Neural progenitor cell (in vitro differentiated cells): ENCODE measurements around the gene NUDT8. TPM values are rescaled to one million over a fixed set of nuclear protein-coding genes. Genes with fewer than 3 reads are reported as not detected.

Source experiments
- DNase-seq: peaks from one replicate; pipeline ENCODE4 v3.0.0-alpha.2; 2016; ENCODE audit warnings: low spot score
- H2AFZ ChIP-seq: fragments of 200-600 bp; sonication (generic); replicated peaks from 2 replicates; pipeline ENCODE4 v1.6.1; 2016; ENCODE audit warnings: antibody characterized with exemption
- H3F3A ChIP-seq: fragments of 200-600 bp; sonication (generic); 2 replicates; pipeline ENCODE4 v1.6.1; 2016; ENCODE audit warnings: antibody characterized with exemption, low read depth
- H3K27ac ChIP-seq: fragments of 200-600 bp; sonication (generic); 2 replicates; pipeline ENCODE4 v1.5.1; 2016; ENCODE audit warnings: mild to moderate bottlenecking
- H3K27me3 ChIP-seq: fragments of 200-600 bp; sonication (generic); 2 replicates; pipeline ENCODE4 v1.6.1; 2016; ENCODE audit warnings: mild to moderate bottlenecking, moderate library complexity
- H3K36me3 ChIP-seq: fragments of 200-600 bp; sonication (generic); 2 replicates; pipeline ENCODE4 v1.5.1; 2016
- H3K4me1 ChIP-seq: fragments of 200-600 bp; sonication (generic); 2 replicates; pipeline ENCODE4 v1.6.1; 2016; ENCODE audit warnings: mixed run types
- H3K4me2 ChIP-seq: fragments of 200-600 bp; sonication (generic); 2 replicates; pipeline ENCODE4 v1.6.1; 2016
- H3K4me3 ChIP-seq: fragments of 200-600 bp; sonication (generic); 2 replicates; pipeline ENCODE4 v1.5.1; 2016
- H3K79me2 ChIP-seq: fragments of 200-600 bp; sonication (generic); 2 replicates; pipeline ENCODE4 v1.6.1; 2016; ENCODE audit warnings: low read depth
- H3K9ac ChIP-seq: fragments of 200-600 bp; sonication (generic); 2 replicates; pipeline ENCODE4 v1.6.1; 2016
- H3K9me3 ChIP-seq: fragments of 200-600 bp; sonication (generic); 2 replicates; pipeline ENCODE4 v1.5.1; 2016; ENCODE audit warnings: low read depth
- H4K20me1 ChIP-seq: fragments of 200-600 bp; sonication (generic); 2 replicates; pipeline ENCODE4 v1.6.1; 2016; ENCODE audit warnings: low read depth
- H3K27ac Mint-ChIP-seq: 3 replicates; pipeline ENCODE4 v1.8.0; 2021; ENCODE audit warnings: mixed read lengths
- H3K27me3 Mint-ChIP-seq: 2 replicates; pipeline ENCODE4 v1.8.0; 2022; ENCODE audit warnings: low read depth, mild to moderate bottlenecking, inconsistent platforms, moderate library complexity, mixed read lengths; ENCODE audit not compliant: insufficient read depth
- H3K36me3 Mint-ChIP-seq: 3 replicates; pipeline ENCODE4 v1.8.0; 2021; ENCODE audit warnings: mixed read lengths
- H3K4me1 Mint-ChIP-seq: 3 replicates; pipeline ENCODE4 v1.8.0; 2021; ENCODE audit warnings: mixed read lengths
- H3K4me3 Mint-ChIP-seq: 3 replicates; pipeline ENCODE4 v1.8.0; 2021; ENCODE audit warnings: mild to moderate bottlenecking, moderate library complexity, mixed read lengths
- H3K9me3 Mint-ChIP-seq: 3 replicates; pipeline ENCODE4 v1.8.0; 2020; ENCODE audit warnings: mixed read lengths
- EZH2 ChIP-seq: fragments of 200-600 bp; sonication (generic); IDR thresholded peaks from 2 replicates; pipeline ENCODE4 v1.6.1; 2017; ENCODE audit warnings: antibody characterized with exemption, mild to moderate bottlenecking, moderate library complexity
- EZH2phosphoT487 ChIP-seq: fragments of 200-600 bp; sonication (generic); IDR thresholded peaks from 2 replicates; pipeline ENCODE4 v1.6.1; 2017; ENCODE audit warnings: antibody characterized with exemption
- total RNA-seq: library from RNA; depleted of rRNA; stranded (reverse); fragments of >200 nt; gene quantifications from 2 replicates; pipeline ENCODE4 v1.2.3, GENCODE V29; 2015; ENCODE audit warnings: low replicate concordance
- TF ChIP-seq, protein P1 (sequence below): fragments of 200-600 bp; sonication (generic); IDR thresholded peaks from 2 replicates; pipeline ENCODE4 v1.5.1; 2017; ENCODE audit warnings: antibody characterized with exemption, mild to moderate bottlenecking

NUDT8 gene
- total RNA-seq, 1 donor from 2014 or later, result 1.6 TPM

- Histone ChIP-seq H3K4me3 (no peak overlapping the region), H3K9me3 (no peaks in the 10 kb centered on the region), H3K27ac (no peak overlapping the region), H4K20me1 (no peaks in the 10 kb centered on the region), H3K4me1 (peaks cover 6% of the 10 kb centered on the region), H3K79me2 (no peaks in the 10 kb centered on the region), H3K27me3 (peaks cover 13% of the 10 kb centered on the region), H3K36me3 (no peaks in the 10 kb centered on the region), H3F3A (peaks cover 5% of the 10 kb centered on the region), H3K4me2 (no peak overlapping the region), H2AFZ (no peak overlapping the region), H3K9ac (no peak overlapping the region)
- no peak overlapping the region for H3K27ac Mint-ChIP-seq
- H3K4me1 Mint-ChIP-seq, result peaks cover 12% of the 10 kb centered on the region
- no peak for DNase-seq
- H3K4me3 Mint-ChIP-seq, result no peak overlapping the region
- H3K9me3 Mint-ChIP-seq, result no peaks in the 10 kb centered on the region
- H3K36me3 Mint-ChIP-seq, result no peaks in the 10 kb centered on the region
- TF ChIP-seq, protein P1, sequence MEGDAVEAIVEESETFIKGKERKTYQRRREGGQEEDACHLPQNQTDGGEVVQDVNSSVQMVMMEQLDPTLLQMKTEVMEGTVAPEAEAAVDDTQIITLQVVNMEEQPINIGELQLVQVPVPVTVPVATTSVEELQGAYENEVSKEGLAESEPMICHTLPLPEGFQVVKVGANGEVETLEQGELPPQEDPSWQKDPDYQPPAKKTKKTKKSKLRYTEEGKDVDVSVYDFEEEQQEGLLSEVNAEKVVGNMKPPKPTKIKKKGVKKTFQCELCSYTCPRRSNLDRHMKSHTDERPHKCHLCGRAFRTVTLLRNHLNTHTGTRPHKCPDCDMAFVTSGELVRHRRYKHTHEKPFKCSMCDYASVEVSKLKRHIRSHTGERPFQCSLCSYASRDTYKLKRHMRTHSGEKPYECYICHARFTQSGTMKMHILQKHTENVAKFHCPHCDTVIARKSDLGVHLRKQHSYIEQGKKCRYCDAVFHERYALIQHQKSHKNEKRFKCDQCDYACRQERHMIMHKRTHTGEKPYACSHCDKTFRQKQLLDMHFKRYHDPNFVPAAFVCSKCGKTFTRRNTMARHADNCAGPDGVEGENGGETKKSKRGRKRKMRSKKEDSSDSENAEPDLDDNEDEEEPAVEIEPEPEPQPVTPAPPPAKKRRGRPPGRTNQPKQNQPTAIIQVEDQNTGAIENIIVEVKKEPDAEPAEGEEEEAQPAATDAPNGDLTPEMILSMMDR, result no peak
- no peak for TF ChIP-seq EZH2
- no peak for TF ChIP-seq EZH2phosphoT487
- peaks cover 17% of the 10 kb centered on the region for H3K27me3 Mint-ChIP-seq
These were observed 15.0 kb upstream of the NUDT8 start for GRCh38 chr11:67644472-67645418.

DNA sequence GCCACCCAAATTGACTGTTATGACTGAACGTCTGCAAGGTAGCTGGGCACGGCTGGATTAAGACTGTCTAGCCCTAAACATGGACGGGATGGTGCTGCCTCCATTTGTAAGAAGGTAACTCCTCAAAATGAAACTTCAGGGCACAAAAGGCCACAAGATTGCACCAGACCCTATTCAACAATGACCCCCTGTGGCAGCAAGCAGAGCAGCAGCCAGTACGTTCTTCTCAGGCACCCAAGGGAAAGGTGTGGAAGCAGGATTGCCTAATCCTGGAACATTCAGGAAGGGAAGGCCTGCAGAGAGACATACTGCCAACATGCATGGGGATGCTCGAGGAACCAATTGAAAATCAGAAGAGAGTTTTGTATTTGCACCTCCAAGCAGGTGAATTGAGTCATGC is 14.3 kb upstream of the NUDT8 start:
- TF ChIP-seq, protein P1, result peak; percentile 48
- no peak for TF ChIP-seq EZH2
- TF ChIP-seq EZH2phosphoT487, result no peak
- DNase-seq, result peak; percentile 55
- H3K36me3 Mint-ChIP-seq, result no peaks in the 10 kb centered on the region

GRCh38 chr11:67642173-67643120 is 12.7 kb upstream of the NUDT8 start:
- Mint-ChIP-seq H3K27ac (peak overlapping the region; percentile 58), H3K4me1 (peaks cover 7% of the 10 kb centered on the region), H3K9me3 (peaks cover 2% of the 10 kb centered on the region), H3K27me3 (peaks cover 17% of the 10 kb centered on the region), H3K4me3 (no peak overlapping the region), H3K36me3 (no peaks in the 10 kb centered on the region)
- H3K27ac ChIP-seq, result no peak overlapping the region
- H3K27me3 ChIP-seq, result peaks cover 24% of the 10 kb centered on the region
- H3K4me3 ChIP-seq, result no peak overlapping the region
- H3K4me1 ChIP-seq, result peaks cover 6% of the 10 kb centered on the region
- DNase-seq, result no peak
- no peak overlapping the region for H3K4me2 ChIP-seq
- no peak overlapping the region for H2AFZ ChIP-seq
- H3F3A ChIP-seq, result no peaks in the 10 kb centered on the region
- TF ChIP-seq EZH2phosphoT487, result no peak
- TF ChIP-seq, protein P1, result no peak
- TF ChIP-seq EZH2, result no peak
- no peaks in the 10 kb centered on the region for H3K36me3 ChIP-seq
- no peaks in the 10 kb centered on the region for H3K9me3 ChIP-seq
- no peaks in the 10 kb centered on the region for H4K20me1 ChIP-seq
- no peak overlapping the region for H3K9ac ChIP-seq
- no peaks in the 10 kb centered on the region for H3K79me2 ChIP-seq

More for the DNA sequence above, 14.3 kb upstream of the NUDT8 start:
- Mint-ChIP-seq H3K4me3 (no peak overlapping the region), H3K27ac (peak overlapping the region; percentile 46), H3K27me3 (peaks cover 20% of the 10 kb centered on the region), H3K9me3 (no peaks in the 10 kb centered on the region), H3K4me1 (peaks cover 7% of the 10 kb centered on the region)
- H3F3A ChIP-seq, result peaks cover 5% of the 10 kb centered on the region
- no peak overlapping the region for H2AFZ ChIP-seq
- H3K4me3 ChIP-seq, result no peak overlapping the region
- H3K36me3 ChIP-seq, result no peaks in the 10 kb centered on the region
- peaks cover 19% of the 10 kb centered on the region for H3K27me3 ChIP-seq
- H3K79me2 ChIP-seq, result no peaks in the 10 kb centered on the region
- no peaks in the 10 kb centered on the region for H4K20me1 ChIP-seq
- no peak overlapping the region for H3K9ac ChIP-seq
- H3K9me3 ChIP-seq, result no peaks in the 10 kb centered on the region
- H3K27ac ChIP-seq, result no peak overlapping the region
- no peak overlapping the region for H3K4me2 ChIP-seq
- peaks cover 6% of the 10 kb centered on the region for H3K4me1 ChIP-seq
